ENCODE data around the gene HLA-DQA2.
"Not testable (repeated sequence)": the region's sequence is repeated elsewhere in the genome, so short reads cannot be mapped to it uniquely, and the experiment has no call there.

Gene HLA-DQA2

DNA sequence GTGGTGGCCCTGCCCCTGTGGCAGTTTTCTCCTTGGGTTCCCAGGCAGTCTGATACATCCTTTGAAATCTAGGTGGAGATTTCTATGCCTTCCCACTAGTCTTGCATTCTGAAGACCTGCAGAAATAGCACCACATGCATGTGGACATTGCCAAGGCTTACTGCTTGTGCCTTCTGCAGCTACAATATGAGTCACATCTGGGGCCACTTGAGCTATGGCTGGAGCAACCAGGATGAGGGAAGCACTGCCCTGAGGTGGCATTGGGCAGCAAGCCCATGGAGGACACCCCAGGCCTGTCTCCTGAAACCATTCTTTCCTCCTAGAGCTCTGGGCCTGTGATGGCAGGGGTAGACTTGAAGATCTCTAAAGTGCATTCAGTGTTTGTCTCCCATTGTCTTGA is 37.8 kb downstream of the HLA-DQA2 start:
- DNase-seq (ENCODE audit: low read depth) = no peak

DNA sequence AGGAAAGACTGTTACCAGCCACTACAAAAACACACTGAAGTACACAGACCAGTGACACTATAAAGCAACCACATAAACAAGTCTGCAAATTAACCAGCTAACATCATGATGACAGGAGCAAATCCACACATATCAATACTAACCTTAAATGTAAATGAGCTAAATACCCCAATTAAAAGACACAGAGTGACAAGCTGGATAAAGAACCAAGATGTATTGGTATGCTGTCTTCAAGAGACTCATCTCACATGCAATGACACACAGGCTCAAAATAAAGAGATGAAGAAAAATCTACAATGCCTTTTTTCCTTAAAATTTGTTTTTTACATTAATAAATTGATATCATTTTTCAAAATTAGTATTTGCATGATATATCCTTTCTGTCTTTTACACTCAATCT is 41.7 kb downstream of the HLA-DQA2 start:
- DNase-seq (ENCODE audit: low read depth) = not testable (repeated sequence)

DNA sequence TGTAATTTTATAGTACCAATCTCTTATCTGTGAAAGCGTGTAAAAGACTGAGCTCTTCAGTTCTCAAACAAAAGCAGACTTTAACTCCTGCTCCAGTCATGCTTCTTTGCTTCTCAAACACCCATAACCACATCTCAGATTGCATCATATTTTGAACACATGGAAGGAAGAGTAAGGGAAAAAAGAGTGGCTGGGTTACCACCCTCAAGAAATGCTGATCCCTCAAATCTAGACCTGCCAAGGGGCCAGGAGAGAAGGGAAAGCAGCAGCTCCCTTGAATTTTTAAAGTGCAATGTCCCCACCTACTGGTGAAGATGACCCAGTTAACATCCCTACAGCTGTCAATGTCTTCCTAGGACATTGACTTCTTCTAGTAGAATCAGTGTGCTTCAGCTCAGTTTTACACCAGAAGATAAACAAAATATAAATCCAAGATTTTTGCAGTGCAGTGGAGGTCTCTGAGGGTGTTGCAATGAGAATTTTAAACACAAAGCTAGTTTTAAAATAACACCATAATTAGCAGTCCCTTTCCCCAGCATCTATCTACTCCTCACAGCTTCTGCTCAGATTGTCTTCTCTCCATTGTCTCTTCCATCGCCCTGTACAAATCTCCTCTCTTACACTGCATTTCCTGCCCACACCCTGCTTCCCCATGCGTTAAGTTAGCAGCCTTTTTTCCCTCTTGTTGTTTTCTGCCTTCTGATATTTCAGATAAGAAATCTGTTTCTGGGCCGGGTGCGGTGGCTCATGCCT is 44.8 kb downstream of the HLA-DQA2 start:
- DNase-seq (ENCODE audit: low read depth) = peak; percentile 24

DNA sequence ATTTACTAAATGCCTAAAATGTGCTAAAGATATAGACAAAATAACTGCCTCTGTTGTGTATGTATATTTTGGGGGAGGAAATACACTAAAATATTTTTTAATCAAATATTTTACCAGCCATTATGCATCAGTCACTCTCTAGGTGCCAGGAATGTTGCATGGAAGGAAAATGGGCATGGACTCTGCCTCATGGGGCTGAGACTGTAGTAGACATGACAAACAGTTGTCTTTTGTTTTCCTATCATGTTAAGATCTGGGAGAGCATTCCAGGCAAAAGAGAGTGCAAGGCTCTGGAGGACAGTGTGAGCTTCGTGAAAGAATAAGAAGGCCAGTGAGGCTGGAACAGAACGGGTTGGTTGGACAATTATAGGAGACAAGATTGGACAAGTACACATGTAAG is 49.1 kb downstream of the HLA-DQA2 start:
- no peak for DNase-seq (ENCODE audit: low read depth)

DNA sequence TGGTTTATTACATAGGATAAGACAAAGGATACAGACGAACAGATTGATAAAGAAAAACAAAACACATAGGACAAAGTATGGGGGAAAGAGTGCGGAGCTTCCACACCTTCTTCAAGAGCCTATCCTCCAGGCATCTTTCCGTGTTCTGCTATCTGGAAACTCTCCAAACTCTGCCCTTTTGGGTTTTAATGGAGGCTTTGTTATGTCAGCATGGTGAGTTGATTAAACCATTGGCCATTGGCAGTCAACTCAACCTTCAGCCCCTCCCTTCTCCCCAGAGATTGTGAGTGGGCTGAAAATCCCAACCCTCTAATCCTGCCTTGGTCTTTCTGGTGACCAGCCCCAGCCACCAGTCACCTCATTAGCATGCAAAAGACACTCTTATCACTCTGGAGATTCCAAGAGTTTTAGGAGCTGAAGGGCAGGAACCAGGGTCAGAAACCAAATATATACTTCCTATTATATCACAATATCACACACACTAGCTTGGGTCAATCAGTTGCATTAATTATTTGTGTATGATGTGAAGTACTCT is 51.8 kb downstream of the HLA-DQA2 start:
- no peak for DNase-seq (ENCODE audit: low read depth)

DNA sequence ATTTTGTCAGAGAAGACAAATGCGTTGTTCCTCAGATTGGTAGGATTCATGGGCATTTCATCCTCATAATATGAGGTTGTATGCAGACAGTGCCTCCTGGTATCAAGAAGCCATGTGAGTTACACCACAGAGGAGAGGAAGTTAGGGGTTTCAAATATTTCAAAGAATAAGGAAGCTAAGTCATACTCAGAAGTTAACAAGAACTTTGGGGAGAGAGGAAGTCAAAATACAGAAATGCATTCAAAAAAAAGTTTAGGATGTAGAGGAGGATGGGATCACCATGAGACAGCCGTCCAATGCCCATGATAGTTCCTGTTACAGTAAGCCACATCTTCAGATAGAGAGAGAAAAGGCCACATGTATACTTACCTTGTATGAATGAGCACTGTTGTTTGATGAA is 53.3 kb downstream of the HLA-DQA2 start:
- no peak for DNase-seq (ENCODE audit: low read depth)
